Measurements from ENCODE around the gene ZBTB17. TPM values are rescaled to one million over a fixed set of nuclear protein-coding genes. Genes with fewer than 3 reads are reported as not detected.
A peak's percentile ranks its signal among the peaks of the same experiment; 100 is the strongest.

The ZBTB17 gene
- total RNA-seq, 4 donors from 2014 or later: 52.1 to 138 (median 56.6) TPM

DNA sequence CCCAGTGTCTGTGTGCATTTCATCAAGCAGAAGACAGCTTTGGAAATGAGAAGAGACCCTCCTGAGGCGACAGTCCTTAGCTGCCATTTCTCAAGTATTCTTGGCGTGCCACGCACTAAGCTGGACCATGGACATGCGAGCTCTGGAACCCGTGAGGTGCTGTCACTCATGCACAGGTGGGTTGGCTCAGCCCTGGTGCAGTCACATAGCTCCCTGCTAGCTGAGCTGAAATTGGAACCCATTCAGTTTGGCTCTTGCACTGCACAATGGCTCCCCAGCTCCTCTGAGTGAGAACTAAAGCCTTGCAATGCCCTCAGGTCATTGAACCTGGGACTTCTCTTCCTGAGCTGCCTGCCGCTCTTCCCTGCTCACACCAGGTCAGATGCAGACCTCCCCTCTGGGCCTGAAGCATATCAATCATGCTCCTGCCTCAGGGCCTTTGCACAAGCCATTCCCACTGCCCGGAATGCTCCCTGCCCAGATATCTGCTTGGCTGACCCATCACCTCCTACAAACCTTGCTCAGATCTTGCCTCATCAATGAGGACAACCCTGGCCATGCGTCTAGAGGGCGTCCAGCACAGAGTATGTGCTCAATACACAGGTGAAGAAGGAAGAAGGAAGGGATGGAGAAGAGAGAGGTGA lies 21.9 kb upstream of the ZBTB17 start:
- Histone ChIP-seq H3K27ac (no peak overlapping the region), H3K4me1 (no peaks in the 10 kb centered on the region), H3K36me3 (no peaks in the 10 kb centered on the region), H3K4me3 (no peak overlapping the region), H3K9me3 (no peaks in the 10 kb centered on the region), H3K27me3 (no peaks in the 10 kb centered on the region)
- DNase-seq: peak in 1 of 3 donors; percentile 20
- no peak for TF ChIP-seq POLR2A (IDR thresholded peaks at IDR 0.05)
- TF ChIP-seq, protein P1, sequence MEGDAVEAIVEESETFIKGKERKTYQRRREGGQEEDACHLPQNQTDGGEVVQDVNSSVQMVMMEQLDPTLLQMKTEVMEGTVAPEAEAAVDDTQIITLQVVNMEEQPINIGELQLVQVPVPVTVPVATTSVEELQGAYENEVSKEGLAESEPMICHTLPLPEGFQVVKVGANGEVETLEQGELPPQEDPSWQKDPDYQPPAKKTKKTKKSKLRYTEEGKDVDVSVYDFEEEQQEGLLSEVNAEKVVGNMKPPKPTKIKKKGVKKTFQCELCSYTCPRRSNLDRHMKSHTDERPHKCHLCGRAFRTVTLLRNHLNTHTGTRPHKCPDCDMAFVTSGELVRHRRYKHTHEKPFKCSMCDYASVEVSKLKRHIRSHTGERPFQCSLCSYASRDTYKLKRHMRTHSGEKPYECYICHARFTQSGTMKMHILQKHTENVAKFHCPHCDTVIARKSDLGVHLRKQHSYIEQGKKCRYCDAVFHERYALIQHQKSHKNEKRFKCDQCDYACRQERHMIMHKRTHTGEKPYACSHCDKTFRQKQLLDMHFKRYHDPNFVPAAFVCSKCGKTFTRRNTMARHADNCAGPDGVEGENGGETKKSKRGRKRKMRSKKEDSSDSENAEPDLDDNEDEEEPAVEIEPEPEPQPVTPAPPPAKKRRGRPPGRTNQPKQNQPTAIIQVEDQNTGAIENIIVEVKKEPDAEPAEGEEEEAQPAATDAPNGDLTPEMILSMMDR (IDR thresholded peaks at IDR 0.05): no peak

DNA sequence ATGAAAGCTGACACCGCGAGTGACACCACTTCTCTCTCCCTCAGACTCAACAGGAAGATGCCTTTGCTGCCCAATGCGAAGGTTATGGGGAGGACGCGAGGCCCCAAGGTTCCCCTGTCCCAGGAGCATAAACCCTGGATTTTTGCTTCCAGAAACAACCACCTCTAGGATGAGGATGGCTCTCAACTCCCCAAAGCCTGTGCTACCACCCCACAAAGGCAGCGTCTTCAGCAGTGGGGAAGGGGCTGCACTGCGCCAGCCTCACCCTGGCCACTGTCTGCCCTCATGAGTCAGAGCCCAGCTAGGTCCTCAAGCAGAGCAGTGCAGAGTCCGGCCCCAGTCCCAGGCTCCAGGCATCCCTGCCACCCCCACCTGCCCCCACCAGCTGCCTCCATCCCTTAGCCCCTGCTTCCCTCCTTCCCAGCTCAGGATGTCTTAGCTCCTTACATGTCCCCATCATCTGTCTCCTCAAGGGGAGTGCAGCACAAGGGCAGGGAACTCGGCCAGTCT lies 21.2 kb upstream of the ZBTB17 start:
- no peaks in the 10 kb centered on the region for H3K27me3 ChIP-seq
- H3K9me3 ChIP-seq: no peaks in the 10 kb centered on the region
- H3K4me1 ChIP-seq: no peaks in the 10 kb centered on the region
- TF ChIP-seq, protein P1 (IDR thresholded peaks at IDR 0.05): no peak
- no peak for TF ChIP-seq POLR2A (IDR thresholded peaks at IDR 0.05)
- no peak overlapping the region for H3K4me3 ChIP-seq
- H3K27ac ChIP-seq: no peak overlapping the region
- H3K36me3 ChIP-seq: no peaks in the 10 kb centered on the region
- DNase-seq: peak in 1 of 3 donors; percentile 34

DNA sequence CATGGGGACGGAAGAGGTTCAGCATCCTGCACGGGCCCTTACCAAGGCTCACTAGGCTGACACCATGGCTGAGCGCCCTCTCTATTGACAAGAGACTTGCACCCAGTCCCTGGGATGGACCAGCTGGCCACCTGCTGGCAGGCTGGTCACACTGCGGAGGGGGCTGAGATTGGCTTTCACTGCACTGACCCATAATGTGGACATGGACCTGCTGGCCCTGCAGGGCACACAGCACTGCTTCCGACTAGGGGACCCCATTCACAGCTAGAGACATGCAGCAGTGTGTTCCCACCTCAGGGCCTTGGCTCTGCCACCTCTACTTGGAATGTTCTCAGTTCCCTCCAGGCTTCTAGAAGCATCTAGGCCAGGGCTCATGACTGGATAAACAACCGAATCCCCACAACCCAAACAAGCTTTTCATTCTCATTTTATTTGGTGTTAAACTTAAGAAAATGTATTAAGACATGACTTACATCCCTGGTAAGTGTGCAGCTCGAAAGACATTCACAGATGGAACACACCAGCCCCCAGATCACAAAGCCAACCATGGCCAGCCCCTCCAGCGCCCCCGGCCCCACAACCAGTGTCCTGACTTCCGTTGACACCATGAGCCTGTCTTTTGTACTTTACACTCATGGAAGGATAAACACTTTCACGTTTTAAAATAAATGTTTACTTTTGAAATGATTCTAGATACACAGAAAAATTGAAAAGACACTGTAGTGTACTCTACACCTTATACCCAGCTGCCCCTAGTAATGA lies 18.9 kb upstream of the ZBTB17 start:
- Histone ChIP-seq H3K4me3 (no peak overlapping the region), H3K27ac (no peak overlapping the region), H3K36me3 (no peaks in the 10 kb centered on the region), H3K4me1 (no peaks in the 10 kb centered on the region), H3K9me3 (no peaks in the 10 kb centered on the region), H3K27me3 (no peaks in the 10 kb centered on the region)
- DNase-seq: peak; percentile 42 to 73 (median 67)
- TF ChIP-seq, protein P1 (IDR thresholded peaks at IDR 0.05): peak; percentile 31 to 77 (median 68)
- no peak for TF ChIP-seq POLR2A (IDR thresholded peaks at IDR 0.05)

DNA sequence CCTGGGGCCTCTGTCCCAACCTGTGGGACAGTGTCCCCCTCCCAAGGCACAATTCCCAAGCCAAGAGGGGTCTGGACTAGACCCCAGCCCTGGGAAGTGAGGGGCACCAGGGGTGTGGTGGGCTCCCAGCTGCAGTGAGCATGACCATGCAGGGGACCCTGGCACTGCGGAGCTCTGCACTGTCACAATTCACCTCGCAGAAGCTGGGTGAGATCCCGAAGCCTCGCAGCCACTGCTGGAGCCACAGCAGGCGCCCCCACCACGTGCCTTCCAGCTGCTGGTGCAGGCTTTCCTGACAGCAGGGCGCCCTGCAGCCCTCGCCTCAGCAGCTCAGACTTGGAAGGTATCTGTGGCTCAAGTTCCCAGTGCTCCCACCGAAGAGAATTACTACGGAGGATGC lies 18.2 kb upstream of the ZBTB17 start:
- H3K4me1 ChIP-seq: no peaks in the 10 kb centered on the region
- H3K4me3 ChIP-seq: no peak overlapping the region
- TF ChIP-seq, protein P1 (IDR thresholded peaks at IDR 0.05): no peak
- H3K27ac ChIP-seq: no peak overlapping the region
- no peaks in the 10 kb centered on the region for H3K27me3 ChIP-seq
- H3K9me3 ChIP-seq: no peaks in the 10 kb centered on the region
- H3K36me3 ChIP-seq: no peaks in the 10 kb centered on the region
- no peak for DNase-seq

- H3K36me3 ChIP-seq: no peaks in the 10 kb centered on the region
- no peak overlapping the region for H3K27ac ChIP-seq
- no peak overlapping the region for H3K4me3 ChIP-seq
- H3K4me1 ChIP-seq: no peaks in the 10 kb centered on the region
- no peaks in the 10 kb centered on the region for H3K9me3 ChIP-seq
- no peaks in the 10 kb centered on the region for H3K27me3 ChIP-seq
- peak in 1 of 3 donors; percentile 34 for DNase-seq
- TF ChIP-seq, protein P1 (IDR thresholded peaks at IDR 0.05): no peak
- no peak for TF ChIP-seq POLR2A (IDR thresholded peaks at IDR 0.05)
Observed at GRCh38 chr1:15993666-15994065, 17.8 kb upstream of the ZBTB17 start.

Measured in Peyer's patch (tissue), 4 donors.